K562 (cell line): ENCODE results near the gene YPEL1. TPM values are rescaled to one million over a fixed set of nuclear protein-coding genes. Genes with fewer than 3 reads are reported as not detected.
A peak's percentile ranks its signal among the peaks of the same experiment; 100 is the strongest.

Experiments used
- ATAC-seq: fragments of 200-7000 bp; cut with Tn5 transposase; 3 replicates; pipeline ENCODE4 v1.9.1; 2020; ENCODE audit warnings: moderate library complexity
- BruUV-seq: library from RNA; stranded (reverse); fragments of 400-500 nt; replicated peaks from 2 replicates; lab custom pipeline; 2021; lab: Mats Ljungman, UMichigan
- CTCF ChIA-PET: fragments of 300-600 bp; formaldehyde crosslinking; extraction: SDS; loops from one replicate; lab custom pipeline; 2021; ENCODE audit warnings: low intra/inter-chr PET ratio; lab: Yijun Ruan, JAX
- POLR2A ChIA-PET: fragments of 300-600, 350-650 bp; sonication (Branson Sonifier 250); formaldehyde crosslinking; extraction: SDS; loops from one replicate; lab custom pipeline; 2021; ENCODE audit warnings: antibody characterized with exemption, inconsistent platforms; lab: Yijun Ruan, JAX
- DNase-seq, 4 experiments: peaks; one replicate each; pipeline versions ENCODE4 v3.0.0 to v3.0.0-alpha.2; 2011 to 2018; ENCODE audit warnings: low spot score in 3 of 4, mixed read lengths in 3 of 4; ENCODE audit errors: extremely low read depth in 1 of 4
- FAIRE-seq: peaks from 2 replicates; lab custom pipeline; 2011; peaks lifted over from hg19 to GRCh38; lab: Jason Lieb, UNC
- H2AFZ ChIP-seq: 2 replicates; pipeline ENCODE4 v1.6.0; 2011; ENCODE audit warnings: low read depth, low read length, control low read depth, inconsistent platforms
- H3K27ac ChIP-seq: fragments of 200-600 bp; 3 replicates; pipeline ENCODE4 v1.8.0; 2011; ENCODE audit warnings: low read depth, mild to moderate bottlenecking, control low read depth, inconsistent platforms, low read length, moderate library complexity, mixed read lengths; ENCODE audit errors: extremely low read depth
- H3K27me3 ChIP-seq, 2 experiments: fragments of 300-600 bp in 1 of 2; 2 replicates in 1 of 2; 3 replicates in 1 of 2; pipeline versions ENCODE4 v1.6.0 to v1.8.0; 2011; ENCODE audit warnings: inconsistent platforms in 2 of 2, low read length in 2 of 2, mild to moderate bottlenecking in 1 of 2, mixed read lengths in 1 of 2, moderate library complexity in 1 of 2; ENCODE audit not compliant: control insufficient read depth in 2 of 2, insufficient read depth in 2 of 2
- H3K36me3 ChIP-seq: fragments of 300-600 bp; 3 replicates; pipeline ENCODE4 v1.8.0; 2011; ENCODE audit warnings: mild to moderate bottlenecking, low read length, inconsistent platforms; ENCODE audit not compliant: control insufficient read depth, insufficient read depth
- H3K4me1 ChIP-seq, 2 experiments: fragments of 200-600 bp in 1 of 2; replicated peaks in 1 of 2; 2 replicates in 1 of 2; 3 replicates in 1 of 2; pipeline versions ENCODE4 v1.5.1 to v1.8.0; 2011; ENCODE audit warnings: inconsistent platforms in 2 of 2, low read length in 2 of 2, mild to moderate bottlenecking in 1 of 2, mixed read lengths in 1 of 2, moderate library complexity in 1 of 2; ENCODE audit not compliant: control insufficient read depth in 2 of 2, insufficient read depth in 2 of 2
- H3K4me2 ChIP-seq: 2 replicates; pipeline ENCODE4 v1.6.1; 2011; ENCODE audit warnings: low read length, control low read depth, inconsistent platforms, mixed read lengths; ENCODE audit not compliant: insufficient read depth
- H3K4me3 ChIP-seq: fragments of 200-600 bp; sonication (generic), shearing (Covaris generic); 2 replicates; pipeline ENCODE4 v1.5.1; 2016; ENCODE audit warnings: control low read depth, inconsistent platforms
- H3K79me2 ChIP-seq: fragments of 200-600 bp; 3 replicates; pipeline ENCODE4 v1.8.0; 2011; ENCODE audit warnings: low read length, inconsistent platforms; ENCODE audit not compliant: control insufficient read depth, insufficient read depth
- H3K9ac ChIP-seq, 2 experiments: 2 replicates each; pipeline versions ENCODE4 v1.6.0 to v1.6.1; 2011; ENCODE audit warnings: low read depth in 2 of 2, low read length in 2 of 2, control low read depth in 1 of 2, inconsistent platforms in 1 of 2, mild to moderate bottlenecking in 1 of 2, mixed read lengths in 1 of 2; ENCODE audit not compliant: insufficient read depth in 1 of 2
- H3K9me1 ChIP-seq: one replicate; pipeline ENCODE4 v1.6.0; 2011; ENCODE audit warnings: inconsistent platforms, mild to moderate bottlenecking, low read length, moderate library complexity; ENCODE audit not compliant: control insufficient read depth, insufficient read depth
- H3K9me3 ChIP-seq: replicated peaks from 2 replicates; pipeline ENCODE4 v1.5.1; 2011; ENCODE audit warnings: low read depth, low read length, inconsistent platforms; ENCODE audit not compliant: control insufficient read depth, insufficient read depth
- H4K20me1 ChIP-seq: replicated peaks from 2 replicates; pipeline ENCODE4 v1.6.1; 2011; ENCODE audit warnings: low read length, inconsistent platforms, mixed read lengths; ENCODE audit not compliant: control insufficient read depth, insufficient read depth
- ARID3B ChIP-seq: fragments of 250-450 bp; sonication (Bioruptor Pico); IDR thresholded peaks from 2 replicates; pipeline ENCODE4 v1.4.0; 2020; ENCODE audit warnings: borderline replicate concordance
- E2F3 ChIP-seq: fragments of 250-450 bp; sonication (Bioruptor Pico); IDR thresholded peaks from 2 replicates; pipeline ENCODE4 v1.4.0; 2020; ENCODE audit warnings: mild to moderate bottlenecking
- E2F6 ChIP-seq, 2 experiments: IDR thresholded peaks; 2 replicates each; pipeline ENCODE4 v1.6.1; 2011; ENCODE audit warnings: borderline replicate concordance in 1 of 2, control low read depth in 1 of 2, low read depth in 1 of 2, low read length in 1 of 2, mild to moderate bottlenecking in 1 of 2, mixed read lengths in 1 of 2, moderate library complexity in 1 of 2; ENCODE audit not compliant: insufficient read depth in 1 of 2, insufficient read length in 1 of 2, poor library complexity in 1 of 2, severe bottlenecking in 1 of 2; ENCODE audit errors: extremely low read depth in 1 of 2
- FOXJ2 ChIP-seq: fragments of 200-800 bp; sonication (Bioruptor generic); IDR thresholded peaks from 2 replicates; pipeline ENCODE4 v1.6.1; 2016; ENCODE audit warnings: missing genetic modification characterization, missing compliant biosample characterization
- HDAC6 ChIP-seq: IDR thresholded peaks from 2 replicates; pipeline ENCODE4 v1.6.1; 2012; ENCODE audit warnings: low read depth, mild to moderate bottlenecking, control low read depth, inconsistent platforms, low read length, moderate library complexity
- SP2 ChIP-seq: IDR thresholded peaks from 2 replicates; pipeline ENCODE4 v1.6.1; 2011; ENCODE audit warnings: mild to moderate bottlenecking, low read depth, low read length, moderate library complexity; ENCODE audit not compliant: poor library complexity, severe bottlenecking; ENCODE audit errors: extremely low read depth
- THAP12 ChIP-seq: fragments of 250-450 bp; sonication (Bioruptor Pico); IDR thresholded peaks from 2 replicates; pipeline ENCODE4 v1.9.0; 2021; ENCODE audit warnings: mild to moderate bottlenecking, inconsistent platforms
- TOE1 ChIP-seq, 2 experiments: fragments of 450-650 bp in 1 of 2; sonication (generic) in 1 of 2; formaldehyde crosslinking in 1 of 2; IDR thresholded peaks; 2 replicates each; pipeline versions ENCODE4 v1.7.1 to v1.8.0; 2016 to 2022; ENCODE audit warnings: borderline replicate concordance in 2 of 2, mild to moderate bottlenecking in 2 of 2, antibody characterized with exemption in 1 of 2, inconsistent platforms in 1 of 2, low read depth in 1 of 2, missing genetic modification reagents in 1 of 2, moderate library complexity in 1 of 2
- ZBTB9 ChIP-seq: fragments of 450-650 bp; formaldehyde crosslinking; IDR thresholded peaks from 2 replicates; pipeline ENCODE4 v1.4.0; 2020; ENCODE audit warnings: mild to moderate bottlenecking, moderate library complexity
- ZNF212 ChIP-seq: fragments of 450-650 bp; formaldehyde crosslinking; IDR thresholded peaks from 2 replicates; pipeline ENCODE4 v1.4.0; 2020; ENCODE audit warnings: mild to moderate bottlenecking
- ZNF584 ChIP-seq: fragments of 200-800 bp; sonication (Bioruptor generic); IDR thresholded peaks from 2 replicates; pipeline ENCODE4 v1.6.1; 2016; ENCODE audit warnings: low read depth, mild to moderate bottlenecking, missing genetic modification characterization, missing compliant biosample characterization
- WGBS: fragments of 100-300 bp; shearing (Covaris generic); methylation state at CpG from one replicate; pipeline ENCODE4 v1.1.6; 2016; ENCODE audit warnings: low coverage, mixed read lengths; ENCODE audit not compliant: insufficient coverage; ENCODE audit errors: missing lambda C conversion rate; 5-methylcytosine and 5-hydroxymethylcytosine counted together
- in situ Hi-C: fragments of 300-500 bp; cut with MboI; formaldehyde crosslinking; loops from 4 replicates; pipeline ENCODE4 v1.15.0; 2018; ENCODE audit warnings: inconsistent platforms, mixed read lengths
- intact Hi-C: fragments of 100-400 bp; cut with micrococcal nuclease; formaldehyde crosslinking; loops from 2 replicates; pipeline ENCODE4 v1.14.2; 2022
- polyA plus RNA-seq, 8 experiments: library from polyadenylated mRNA; depleted of rRNA in 4 of 8; stranded (reverse) in 5 of 8; unstranded in 3 of 8; fragments of >200 nt; fragmentation: Nextera tagmentation in 2 of 8; fragmentation: Illumina TruSeq in 1 of 8; extraction: Ambion mirVana in 2 of 8; extraction: Trizol in 1 of 8; gene quantifications; 2 replicates each; pipeline versions ENCODE4 v1.2.1 to v1.2.3, GENCODE V29; 2011 to 2014; ENCODE audit warnings: inconsistent platforms in 1 of 8, missing spikeins in 1 of 8
- total RNA-seq, 7 experiments: library from RNA; depleted of rRNA in 6 of 7; stranded (reverse); fragments of >200 nt in 6 of 7; fragmentation: Illumina TruSeq in 2 of 7; extraction: Trizol in 2 of 7; gene quantifications; 2 replicates each; pipeline versions ENCODE4 v1.2.1 to v1.2.3, GENCODE V29; 2011 to 2021; ENCODE audit warnings: low replicate concordance in 1 of 7

YPEL1 gene
- total and polyA plus RNA-seq, 9 of the 15 experiments (the other 6 are each of a cell fraction or from before 2014, with no cell fraction given) = 0.07 to 2.2 (median 0.46) TPM

DNA sequence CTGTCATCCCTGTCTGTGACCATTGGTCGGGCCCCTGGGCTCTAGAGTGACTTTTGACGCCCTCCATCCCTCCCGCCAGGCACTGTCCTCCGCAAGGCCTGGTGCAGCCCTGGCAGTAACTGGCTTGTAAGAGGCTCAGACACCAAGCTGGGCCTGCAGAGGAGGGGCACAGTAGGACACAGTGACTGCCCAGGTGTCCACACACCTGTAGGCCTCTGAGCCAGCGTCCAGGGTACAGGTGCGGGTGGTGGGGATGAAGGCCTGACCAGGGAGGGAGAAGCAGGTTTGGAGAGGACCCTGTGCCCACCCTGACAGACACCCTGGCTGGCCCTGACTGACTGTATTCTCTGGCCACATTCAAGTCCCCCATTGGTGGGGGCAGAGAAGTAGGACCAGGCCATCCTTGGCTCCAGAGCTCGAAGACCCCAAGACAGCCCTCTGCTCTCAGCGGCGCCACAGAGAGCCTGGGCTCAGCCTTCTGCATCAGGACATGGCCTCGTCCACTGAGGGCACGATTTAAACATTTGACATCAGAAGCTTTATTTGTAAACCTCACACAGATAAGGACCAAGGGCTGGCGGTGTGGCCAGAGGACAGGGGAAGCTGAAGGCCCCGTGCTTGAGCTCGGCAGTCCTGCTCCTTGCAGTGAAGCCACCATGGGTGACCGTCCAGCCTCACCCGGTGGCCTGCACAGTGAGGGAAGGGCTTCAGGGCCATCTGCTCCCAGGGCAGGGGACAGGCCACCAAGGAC is 38.4 kb downstream of the YPEL1 start:
- intact Hi-C loops (no loop called here), in situ Hi-C loops (no loop called here)
- Histone ChIP-seq H2AFZ (no peak overlapping the region), H3K9ac (peak overlapping the region in 1 of 2 experiments; percentile 17; a peak in 2 of 4 replicates), H3K9me1 (peaks cover 7% of the 10 kb centered on the region), H3K79me2 (no peaks in the 10 kb centered on the region), H3K27me3 (peaks cover 7 to 8% of the 10 kb centered on the region in 2 experiments; a peak in 4 of 5 replicates), H3K4me2 (no peak overlapping the region), H3K36me3 (peaks cover 51% of the 10 kb centered on the region), H3K4me3 (no peak overlapping the region), H3K27ac (no peak overlapping the region), H3K4me1 (peaks cover 9 to 43% of the 10 kb centered on the region in 2 experiments; a peak in 4 of 5 replicates), H4K20me1 (peaks cover 28% of the 10 kb centered on the region), H3K9me3 (no peaks in the 10 kb centered on the region)
- ATAC-seq (no peak; the same call in 2 of the 3 replicates), FAIRE-seq (no peak), DNase-seq (peak in 1 of 4 experiments; percentile 66)
- ChIA-PET POLR2A (interaction anchor here (0.7 to 8.8 kb wide), 19 partner anchors 9 to 247 kb away, joined by 3 to 111 read pairs (median 5); partner anchors contain the start of genes PPIL2, SDF2L1 and YPEL1), CTCF (no interaction called here)
- TSS peak; percentile 38 for BruUV-seq
- 87% methylated on average over 16 of the region's 16 CpGs for WGBS
- TF ChIP-seq ZNF212 (no peak; the same call in 1 of the 2 replicates), FOXJ2 (tag) (no peak), ARID3B (CRISPR knock-in tag) (peak; percentile 21; the same call in 1 of the 2 replicates), E2F6 (IDR thresholded peaks at IDR 0.05; ENCODE audit: borderline replicate concordance in 1 of 2, extremely low read depth in 1 of 2, insufficient read depth in 1 of 2, insufficient read length in 1 of 2, low read depth in 1 of 2, low read length in 1 of 2, poor library complexity in 1 of 2, severe bottlenecking in 1 of 2) (peak in 1 of 2 experiments; percentile 50), ZBTB9 (0 out of 2 replicates have a peak, but pooled peaks have one; percentile 36), TOE1 (IDR thresholded peaks at IDR 0.05; ENCODE audit: borderline replicate concordance) (no peak), TOE1 (CRISPR knock-in tag; IDR thresholded peaks at IDR 0.05; ENCODE audit: borderline replicate concordance, low read depth) (no peak), SP2 (peak; percentile 19), HDAC6 (0 out of 2 replicates have a peak, but pooled peaks have one; percentile 75), ZNF584 (CRISPR knock-in tag) (no peak), THAP12 (CRISPR knock-in tag) (peak; percentile 65; the same call in 1 of the 2 replicates), E2F3 (0 out of 2 replicates have a peak, but pooled peaks have one; percentile 34)
